Stimulated activated CD8-positive, alpha-beta memory T cell treated with anti-CD3 and anti-CD28 coated beads, Interleukin-4, amount 100 ng/mL, for 1 hour (primary cell): ENCODE measurements around the gene DOCK4.

Experiments used
- DNase-seq, 2 donors: peaks; one replicate each; pipeline ENCODE4 v3.0.0-alpha.2; 2020; ENCODE audit warnings: low read depth in 2 of 2, low spot score in 1 of 2

The DOCK4 gene

DNA sequence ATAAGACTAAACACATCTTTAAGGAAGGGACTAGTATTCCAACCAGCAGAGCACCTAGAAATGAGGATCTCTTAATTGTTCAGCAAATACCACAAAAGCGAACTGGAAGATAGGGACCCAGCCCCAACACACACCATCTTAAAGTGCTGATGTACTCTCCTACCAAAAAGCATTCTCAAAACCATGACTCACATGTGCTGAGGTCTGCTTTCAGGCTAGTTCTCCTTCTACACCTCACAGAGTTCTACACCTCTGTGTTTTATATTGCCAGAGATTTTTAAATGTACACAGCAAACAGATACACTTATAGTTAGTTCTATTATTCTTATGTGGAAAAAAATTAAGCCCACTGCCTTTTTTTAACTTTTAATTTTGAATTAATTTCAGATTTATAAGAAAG lies 191.9 kb downstream of the DOCK4 start:
- DNase-seq: no peak

DNA sequence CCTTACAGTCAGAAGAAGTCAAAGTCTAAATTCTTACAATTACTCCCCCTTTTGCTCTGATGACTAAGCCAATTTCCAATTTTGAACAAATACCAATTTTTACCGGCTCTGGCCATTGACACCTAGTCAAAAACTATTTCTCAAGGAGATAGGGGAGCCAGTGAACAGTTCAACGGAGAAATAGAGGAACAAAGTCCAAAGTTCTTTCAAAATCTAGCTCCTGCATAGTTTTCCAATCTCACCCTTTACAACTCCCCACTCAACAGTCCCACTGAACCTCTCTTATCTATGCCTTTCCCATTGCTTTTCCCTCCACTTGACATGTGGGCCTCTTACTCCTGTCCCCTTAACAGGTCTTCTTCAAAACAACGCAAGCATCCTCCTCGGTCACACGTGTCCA lies 192.9 kb downstream of the DOCK4 start:
- DNase-seq: no peak

DNA sequence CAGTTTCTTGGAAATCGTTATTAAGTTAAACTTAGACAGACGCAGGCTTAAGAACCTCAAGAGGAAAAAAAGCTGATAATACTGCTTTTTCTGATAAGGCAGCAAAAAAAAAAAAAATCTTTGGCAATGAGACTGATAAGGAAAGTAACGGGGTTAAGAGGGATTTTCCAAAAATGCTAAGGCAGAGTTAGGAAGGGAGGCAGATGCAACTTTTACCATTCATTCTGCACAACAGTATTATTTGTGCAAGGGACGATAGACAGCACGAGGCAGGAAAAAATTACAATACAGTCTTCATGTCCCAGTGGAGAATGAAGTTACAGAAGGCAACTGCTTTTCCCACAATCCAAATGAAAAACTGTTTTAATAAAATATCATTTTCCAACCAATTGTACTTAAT lies 194.0 kb downstream of the DOCK4 start:
- DNase-seq: no peak

DNA sequence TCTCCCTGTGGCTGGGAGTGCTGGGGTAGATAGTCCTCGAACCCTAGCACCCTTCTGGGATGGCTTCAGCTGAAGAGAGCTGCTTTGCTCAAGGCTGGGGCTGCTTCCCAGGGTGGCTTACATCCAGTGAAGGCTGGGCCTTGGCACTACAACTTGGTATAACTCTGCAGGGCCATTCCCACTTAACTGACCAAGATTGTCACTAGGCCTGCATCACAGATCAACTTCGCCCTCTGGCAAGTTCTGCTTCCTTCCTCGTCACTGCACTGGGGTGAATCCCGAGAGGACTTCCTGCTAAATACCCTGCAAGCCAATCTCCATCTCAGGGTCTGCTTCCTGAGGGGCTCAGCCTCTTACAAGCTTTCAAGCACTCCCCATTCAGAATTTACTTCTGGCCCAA lies 195.2 kb downstream of the DOCK4 start:
- DNase-seq: no peak

DNA sequence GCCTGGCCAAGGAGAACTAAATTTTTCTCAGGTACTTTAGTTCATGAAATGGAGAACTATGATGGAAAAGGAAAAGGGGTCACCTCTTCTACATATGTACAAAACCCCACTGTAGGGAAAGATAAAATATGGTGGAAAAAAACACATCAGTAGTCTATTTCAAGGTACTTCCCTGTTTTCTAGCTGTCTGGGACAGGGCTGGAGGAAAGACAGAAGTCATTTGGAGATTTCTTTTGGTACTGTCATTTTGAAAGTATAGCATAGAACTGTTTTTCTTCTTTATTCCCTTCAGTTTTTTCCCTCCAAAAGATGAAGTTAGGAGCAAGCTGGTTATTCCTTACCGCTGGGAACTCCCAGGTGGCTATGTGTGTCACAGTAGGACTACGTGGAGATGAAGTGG lies 196.1 kb downstream of the DOCK4 start:
- DNase-seq: no peak

DNA sequence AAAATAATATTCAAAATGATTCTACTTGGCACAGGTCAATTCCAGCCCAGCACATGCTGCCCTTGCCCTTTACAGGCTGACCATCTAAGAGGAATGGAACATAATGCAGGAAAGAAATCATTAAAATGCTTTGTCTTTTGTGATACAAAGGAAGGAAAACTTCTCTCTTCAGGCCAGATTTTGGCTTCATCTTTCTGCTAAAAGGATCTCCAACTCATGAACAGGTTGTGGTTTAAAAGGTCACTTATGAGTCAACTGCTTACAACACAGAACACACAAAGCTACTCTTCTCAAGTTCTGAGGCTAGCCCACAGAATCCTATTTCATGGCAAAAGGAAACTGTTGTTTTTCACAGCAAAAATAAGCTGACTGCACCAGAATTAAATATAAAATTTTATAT lies 197.1 kb downstream of the DOCK4 start:
- no peak for DNase-seq

DNA sequence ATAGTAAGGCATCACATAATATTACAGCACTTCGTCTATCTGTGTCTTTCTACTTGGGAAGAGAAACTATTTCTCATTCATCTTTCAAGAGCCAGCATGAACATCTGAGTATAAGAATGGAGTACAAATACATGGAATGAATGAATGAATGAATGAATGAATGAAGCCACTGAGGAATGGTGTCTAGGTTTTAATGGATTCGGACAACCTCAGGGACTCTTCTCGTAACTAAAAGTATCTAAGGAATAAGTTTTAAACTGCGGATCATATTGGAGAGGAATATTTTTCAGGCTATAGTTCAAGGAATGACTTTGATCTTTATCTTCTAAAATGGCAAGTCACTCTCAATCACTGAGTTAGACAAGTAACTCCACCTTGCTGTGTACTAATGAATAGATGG lies 199.0 kb downstream of the DOCK4 start:
- DNase-seq: no peak

DNA sequence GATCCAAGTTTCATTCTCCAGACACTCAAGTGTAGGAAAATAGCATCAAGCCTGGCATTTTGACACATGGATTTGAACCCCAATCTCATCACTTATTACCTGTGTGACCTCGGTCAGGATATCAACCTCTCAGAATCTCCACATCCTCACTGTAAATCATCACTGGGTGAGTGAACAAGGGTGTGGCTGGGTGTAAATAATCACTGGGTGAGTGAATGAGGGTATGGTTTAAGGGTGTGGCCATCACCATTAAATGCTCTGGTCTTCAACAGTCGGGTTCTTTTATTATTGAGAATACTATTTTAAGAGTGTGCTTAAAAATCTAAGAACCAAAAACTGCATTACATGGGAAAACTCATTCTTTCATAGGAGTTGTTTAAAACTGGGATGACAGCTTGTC lies 200.1 kb downstream of the DOCK4 start:
- no peak for DNase-seq

DNA sequence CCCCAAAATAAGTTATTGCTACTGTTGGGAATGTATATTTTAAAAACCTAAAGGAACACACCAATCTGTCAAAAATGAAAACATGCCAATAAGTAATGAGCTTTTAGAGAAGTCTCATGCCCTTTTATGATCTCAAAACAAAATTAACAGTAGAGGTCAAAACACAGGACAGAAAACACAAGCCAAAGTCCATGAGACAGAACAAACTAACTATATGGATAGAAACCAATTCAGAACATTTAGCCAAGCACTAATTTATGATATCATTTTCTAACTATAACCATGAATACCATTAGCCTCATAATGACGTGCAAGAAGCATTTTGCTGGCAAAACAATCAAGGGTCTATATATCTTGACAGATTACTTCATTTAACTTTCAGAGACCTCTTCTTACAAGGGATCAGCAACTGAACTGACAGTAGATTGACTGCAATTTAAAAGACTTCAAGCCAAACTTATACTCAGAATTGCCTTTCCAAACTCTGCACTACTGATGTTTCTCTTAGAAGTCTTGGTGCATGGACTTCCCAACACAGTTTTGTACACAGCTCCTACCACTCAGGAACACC lies 200.9 kb downstream of the DOCK4 start:
- DNase-seq: no peak

DNA sequence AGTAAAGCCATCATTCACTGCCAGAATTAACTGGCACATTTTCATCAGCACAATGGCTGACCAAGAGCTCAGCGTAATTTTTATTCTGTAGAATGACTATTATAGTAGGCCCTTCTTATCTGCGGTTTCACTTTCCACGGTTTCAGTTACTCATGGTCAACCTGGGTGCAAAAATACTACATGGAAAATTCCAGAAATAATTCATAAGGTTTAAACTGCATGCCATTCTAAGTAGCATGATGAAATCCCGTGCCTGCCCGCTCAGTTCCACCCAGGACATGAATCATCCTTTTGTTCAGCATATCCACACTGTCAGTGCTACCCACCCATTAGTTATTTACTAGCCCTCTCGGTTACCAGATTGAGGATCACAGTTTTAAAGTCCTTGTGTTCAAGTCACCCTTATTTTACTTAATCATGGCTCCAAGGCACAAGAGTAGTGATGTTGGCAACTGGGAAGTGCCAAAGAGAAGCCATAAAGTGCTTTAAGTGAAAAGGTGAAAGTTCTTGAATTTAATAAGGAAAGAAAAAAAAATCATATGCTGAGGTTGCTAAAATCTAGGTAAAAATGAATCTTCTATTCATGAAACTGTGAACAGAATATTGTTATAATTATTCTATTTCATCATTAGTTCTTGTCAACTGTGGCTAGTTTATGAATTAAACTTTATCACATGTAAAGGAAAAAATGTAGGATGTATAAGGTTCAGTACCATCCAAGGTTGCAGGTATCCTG lies 204.9 kb downstream of the DOCK4 start:
- no peak for DNase-seq

DNA sequence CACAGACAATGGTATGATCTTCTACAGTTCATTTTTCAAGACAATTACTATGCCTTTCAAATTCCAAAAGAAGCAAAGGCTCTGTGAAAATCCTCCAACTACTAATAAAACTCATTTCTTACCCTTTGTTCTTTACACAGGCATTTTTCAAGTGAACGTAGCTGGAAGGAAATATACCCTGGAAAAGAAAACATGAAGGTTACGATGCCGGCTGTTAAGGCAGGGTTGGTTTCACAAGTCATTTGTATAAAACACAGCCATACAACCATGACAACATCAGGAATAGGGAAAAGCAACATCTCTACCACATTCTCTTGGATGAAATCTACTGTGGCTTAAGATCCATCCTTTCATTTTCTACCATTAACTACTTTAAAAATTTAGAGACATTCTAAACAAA lies 207.9 kb downstream of the DOCK4 start:
- no peak for DNase-seq

DNA sequence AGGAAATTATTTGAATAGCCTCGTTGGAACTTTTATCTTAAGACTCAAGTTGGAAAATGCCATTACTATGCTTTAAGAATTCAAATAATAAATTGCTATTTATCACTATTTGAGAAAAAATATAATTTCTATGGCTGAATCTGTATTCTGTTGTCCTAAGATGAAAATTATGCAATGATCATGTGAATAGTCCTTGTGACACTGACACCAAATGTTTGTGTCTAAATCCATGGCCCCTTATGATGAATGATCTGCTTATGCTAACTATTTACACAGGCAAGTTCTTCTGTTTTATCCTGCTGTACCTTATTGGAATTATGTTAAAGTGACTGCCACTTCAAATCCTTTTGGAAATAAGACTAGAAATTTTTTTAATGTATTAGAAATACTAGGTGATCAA lies 208.7 kb downstream of the DOCK4 start:
- DNase-seq: no peak

DNA sequence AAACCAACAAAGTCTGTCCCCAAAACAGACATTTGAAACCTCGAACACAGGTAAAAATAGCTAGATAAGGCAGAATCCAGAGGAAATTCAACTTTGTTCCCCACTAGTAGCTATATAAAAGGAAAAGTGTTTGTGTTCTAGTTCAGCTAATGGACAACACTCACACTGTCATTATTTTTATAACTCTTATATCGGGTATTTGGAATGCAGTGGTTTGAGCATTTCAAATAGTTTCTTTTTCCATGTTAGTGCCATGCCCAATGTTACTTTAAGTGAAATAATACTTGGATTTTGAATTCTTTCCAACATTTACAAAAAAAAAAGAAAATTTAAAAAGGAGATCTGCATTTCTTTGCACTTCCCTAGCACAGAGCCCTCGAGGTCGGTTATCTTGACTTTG lies 213.6 kb downstream of the DOCK4 start:
- no peak for DNase-seq

DNA sequence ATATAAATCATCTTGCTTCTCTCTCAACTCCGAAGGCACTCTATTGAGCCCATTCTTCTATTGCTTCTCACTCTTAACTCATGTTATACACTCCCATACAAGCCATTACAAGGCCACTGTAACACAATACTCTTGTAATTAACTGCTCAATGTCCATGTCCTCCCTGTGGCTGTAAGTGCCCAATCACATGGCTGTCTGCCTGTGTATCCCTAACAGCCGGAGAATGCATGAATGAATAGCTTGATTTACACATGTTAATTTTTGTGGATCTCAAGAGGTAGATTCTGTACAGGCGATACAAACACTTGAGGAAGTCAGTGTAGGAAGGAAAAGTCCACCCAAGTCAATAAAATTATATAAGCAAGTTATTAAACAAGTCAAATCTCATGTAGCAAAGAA lies 215.6 kb downstream of the DOCK4 start:
- no peak for DNase-seq

DNA sequence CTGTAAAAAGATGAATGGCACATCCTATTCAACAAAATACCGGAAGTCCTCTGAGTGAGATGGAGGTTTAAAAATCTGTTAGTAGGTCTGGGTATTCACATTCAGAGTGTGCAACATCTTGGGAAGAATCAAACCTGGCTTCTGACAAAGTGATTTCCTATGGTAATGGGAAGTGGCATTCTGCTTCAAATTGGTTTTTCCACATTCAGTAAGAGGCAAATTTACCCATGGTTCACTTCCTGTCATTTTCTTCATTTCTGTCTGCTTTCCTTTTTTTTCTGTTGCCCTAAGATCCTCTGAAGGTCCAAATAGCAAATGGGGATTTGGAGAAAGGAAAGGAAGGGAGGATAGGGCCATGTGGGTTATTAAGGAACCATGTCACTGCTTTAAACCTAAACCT lies 218.3 kb downstream of the DOCK4 start:
- DNase-seq: no peak

DNA sequence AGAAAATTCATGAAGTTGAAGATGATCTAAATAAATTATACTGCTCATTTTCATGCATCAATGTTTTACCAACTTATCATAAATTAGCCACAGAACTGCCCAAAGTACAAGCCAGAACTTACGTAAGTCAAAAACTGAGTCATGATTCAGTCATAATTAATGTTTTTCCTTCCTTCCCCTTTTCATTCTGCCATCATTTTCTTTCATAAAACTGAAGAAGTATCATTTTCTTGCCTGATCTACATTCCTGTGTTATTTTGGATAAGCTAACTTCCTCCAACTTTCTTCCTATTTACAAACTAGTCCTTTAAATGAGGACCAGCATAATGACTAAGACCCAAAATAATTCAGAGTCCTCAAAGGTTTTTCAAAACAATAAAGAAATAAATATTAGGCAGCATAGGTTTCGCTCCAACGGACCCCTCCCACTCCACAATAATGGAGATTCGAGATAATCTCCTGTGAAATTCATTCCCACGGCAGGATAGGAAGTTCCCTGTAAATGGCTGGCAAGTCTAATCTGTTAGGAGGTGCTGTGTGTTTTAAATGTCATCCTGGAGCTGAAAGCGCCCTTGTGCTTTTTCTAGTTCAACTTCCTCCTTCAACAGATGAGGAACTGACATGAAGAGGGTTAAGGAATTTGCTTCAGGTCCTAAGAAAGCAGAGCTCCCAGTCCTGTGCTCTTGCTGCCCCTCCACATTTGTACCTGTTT lies 218.9 kb downstream of the DOCK4 start:
- no peak for DNase-seq

DNA sequence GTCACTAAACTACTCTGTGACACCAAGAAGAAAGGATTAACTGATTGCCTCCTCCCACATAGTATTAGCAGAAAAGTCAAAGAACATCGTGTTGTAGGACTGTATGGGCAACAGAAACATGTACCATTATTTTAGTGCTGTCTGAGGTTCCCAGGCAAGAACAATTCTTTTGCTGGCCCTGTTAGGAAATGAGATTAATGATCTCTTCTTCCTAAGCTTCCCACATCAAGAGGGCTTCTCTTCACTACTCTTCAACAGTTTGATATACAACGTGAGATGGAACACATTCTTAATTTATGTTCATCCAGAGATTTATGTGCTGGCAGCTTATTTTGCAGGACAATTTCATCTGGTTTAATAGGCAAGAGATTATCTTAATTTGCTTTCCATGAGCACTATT lies 219.6 kb downstream of the DOCK4 start:
- no peak for DNase-seq

DNA sequence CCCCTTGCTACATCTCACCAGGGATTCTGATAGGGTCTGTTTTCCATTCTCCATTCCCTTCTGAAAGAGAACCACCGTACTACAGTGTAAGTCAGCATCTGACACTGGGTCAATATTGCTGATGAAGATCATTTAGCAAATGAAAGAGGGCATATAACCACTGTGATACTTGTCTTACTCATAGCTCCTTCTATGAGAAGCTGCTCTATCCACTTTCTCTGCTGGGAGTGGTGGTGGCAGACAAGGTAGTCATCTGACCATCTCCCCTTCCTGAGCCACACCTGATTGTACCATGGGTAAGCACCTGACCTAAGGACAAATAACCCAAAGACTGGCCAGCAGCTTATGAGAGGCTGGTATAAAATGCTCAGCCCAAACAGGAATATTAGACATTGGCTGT lies 220.4 kb downstream of the DOCK4 start:
- no peak for DNase-seq

DNA sequence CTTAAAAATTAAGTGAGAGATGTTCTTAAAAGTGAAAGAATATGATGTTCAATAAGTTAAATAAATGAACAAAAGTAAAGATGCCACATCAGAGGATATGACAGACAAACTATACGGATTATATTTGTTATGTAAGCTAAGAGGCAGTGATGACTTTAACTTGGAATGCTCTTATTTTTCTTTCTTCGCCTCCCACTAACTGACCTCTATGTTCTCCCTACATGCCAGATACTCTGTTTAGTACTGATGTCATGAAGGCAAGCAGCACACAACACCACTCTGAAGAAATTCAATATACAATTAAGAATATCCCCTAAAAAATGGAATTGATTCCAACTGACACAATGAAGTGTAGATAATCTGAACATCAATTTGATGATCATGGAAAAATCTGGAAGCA lies 223.4 kb downstream of the DOCK4 start:
- no peak for DNase-seq

DNA sequence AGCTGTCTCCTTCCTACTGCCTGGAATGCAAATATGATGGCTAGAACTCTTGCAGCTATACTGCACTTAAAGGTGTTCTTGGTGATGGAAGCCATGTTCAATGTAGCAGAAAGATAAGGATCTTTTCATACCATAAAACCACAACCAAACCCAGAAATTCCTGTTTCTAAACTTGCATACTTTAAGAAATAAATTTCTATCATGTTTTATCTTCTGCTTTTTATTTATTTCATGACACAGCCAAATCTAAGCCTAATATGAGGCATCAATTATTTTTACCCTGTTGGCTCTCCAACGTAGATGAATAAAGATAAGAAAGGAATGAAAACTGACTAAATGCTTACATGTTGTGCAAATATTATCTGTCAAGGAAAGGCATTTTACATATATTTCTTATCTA lies 224.1 kb downstream of the DOCK4 start:
- no peak for DNase-seq

DNA sequence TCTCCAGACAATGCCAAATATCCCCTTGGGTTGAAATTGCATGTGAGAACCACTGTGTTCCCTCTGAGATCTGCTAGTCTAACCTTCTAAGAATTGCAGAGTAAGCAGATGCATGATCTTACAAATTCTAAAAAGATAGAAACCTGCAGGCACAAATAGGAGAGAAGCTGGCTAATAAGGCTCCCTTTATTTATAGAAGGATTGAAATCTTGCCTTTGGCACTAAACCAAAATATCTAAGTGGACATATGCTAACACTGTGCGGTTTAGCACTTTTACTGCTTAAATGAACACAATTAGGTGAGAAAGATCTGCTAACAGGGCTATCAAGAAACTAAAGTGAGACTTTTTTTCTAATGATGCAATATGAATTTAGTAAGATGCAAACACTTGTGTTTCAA lies 225.5 kb downstream of the DOCK4 start:
- DNase-seq: no peak

DNA sequence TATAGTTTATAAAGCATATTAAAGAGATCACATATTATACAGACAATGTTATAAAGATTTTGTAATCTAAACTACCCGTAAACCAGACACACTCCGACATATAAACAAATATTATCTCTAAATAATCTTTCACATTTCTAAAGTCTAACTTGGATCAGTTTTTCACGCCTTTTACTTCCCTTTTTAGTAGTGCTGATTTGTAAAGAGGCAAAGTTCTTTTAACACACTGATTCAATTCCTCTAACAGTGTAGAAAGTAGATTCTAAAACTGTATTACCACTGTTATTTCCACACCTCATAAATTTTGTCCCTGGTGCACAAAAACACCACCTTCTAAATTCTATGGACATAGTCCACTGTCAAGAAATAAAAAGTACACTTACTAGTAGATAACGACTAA lies 230.9 kb downstream of the DOCK4 start:
- DNase-seq: no peak

DNA sequence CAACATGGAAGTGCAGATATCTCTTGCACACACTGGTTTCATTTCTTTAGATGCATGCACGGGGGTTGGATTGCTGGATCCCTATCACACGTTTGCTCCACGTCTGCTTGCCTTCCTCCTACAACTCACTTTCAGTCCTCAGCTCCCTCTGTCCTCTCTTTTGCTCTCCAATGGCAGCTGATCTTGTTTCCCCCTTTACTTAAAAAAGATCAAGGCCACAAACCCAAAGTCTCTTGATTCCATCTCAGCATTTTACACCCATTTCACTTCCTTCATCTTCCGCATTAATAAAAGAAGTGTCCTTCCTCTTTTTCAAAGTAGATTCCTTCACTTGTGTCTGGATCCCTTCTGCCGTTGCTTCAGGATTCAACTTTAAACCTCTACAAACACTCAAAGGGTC lies 245.2 kb downstream of the DOCK4 start:
- DNase-seq: no peak
